Inflammatory macrophage treated with lipopolysaccharide for 4 hours (primary cell): ENCODE data around the gene MICALL2.

ENCODE experiments used
- DNase-seq: peaks from one replicate; pipeline ENCODE4 v3.0.0-alpha.2; 2020

The MICALL2 gene

GRCh38 chr7:1458683-1459511 lies at the start of gene MICALL2:
Gene MICALL2, minus strand, starts transcription at chr7:1459470. Its CDS starts 144 bp downstream, at chr7:1459326.
- DNase-seq, result peak; percentile 85

DNA sequence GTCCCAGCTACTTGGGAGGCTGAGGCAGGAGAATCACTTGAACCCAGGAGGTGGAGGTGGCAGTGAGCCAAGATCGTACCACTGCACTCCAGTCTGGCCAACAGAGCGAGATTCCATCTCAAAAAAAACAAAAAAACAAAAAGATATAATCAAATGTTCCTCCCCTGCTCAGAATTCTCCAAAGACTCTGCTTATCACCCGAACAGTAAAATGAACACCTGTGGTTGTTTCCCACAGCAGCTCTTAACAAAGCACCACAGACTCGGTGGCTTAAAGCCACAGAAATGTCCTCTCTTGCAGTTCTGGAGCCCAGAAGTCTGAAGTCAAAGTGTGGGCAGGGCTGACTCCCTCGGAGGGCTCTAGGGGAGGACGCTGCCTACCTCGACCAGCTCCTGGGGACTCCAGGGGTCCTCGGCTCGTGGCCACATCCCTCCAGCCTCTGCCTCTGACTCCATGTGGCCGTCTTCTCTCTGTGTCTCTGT lies 49.0 kb upstream of the MICALL2 start:
- DNase-seq, result no peak

- no peak for DNase-seq
These were observed 46.7 kb upstream of the MICALL2 start for GRCh38 chr7:1505731-1506550.

DNA sequence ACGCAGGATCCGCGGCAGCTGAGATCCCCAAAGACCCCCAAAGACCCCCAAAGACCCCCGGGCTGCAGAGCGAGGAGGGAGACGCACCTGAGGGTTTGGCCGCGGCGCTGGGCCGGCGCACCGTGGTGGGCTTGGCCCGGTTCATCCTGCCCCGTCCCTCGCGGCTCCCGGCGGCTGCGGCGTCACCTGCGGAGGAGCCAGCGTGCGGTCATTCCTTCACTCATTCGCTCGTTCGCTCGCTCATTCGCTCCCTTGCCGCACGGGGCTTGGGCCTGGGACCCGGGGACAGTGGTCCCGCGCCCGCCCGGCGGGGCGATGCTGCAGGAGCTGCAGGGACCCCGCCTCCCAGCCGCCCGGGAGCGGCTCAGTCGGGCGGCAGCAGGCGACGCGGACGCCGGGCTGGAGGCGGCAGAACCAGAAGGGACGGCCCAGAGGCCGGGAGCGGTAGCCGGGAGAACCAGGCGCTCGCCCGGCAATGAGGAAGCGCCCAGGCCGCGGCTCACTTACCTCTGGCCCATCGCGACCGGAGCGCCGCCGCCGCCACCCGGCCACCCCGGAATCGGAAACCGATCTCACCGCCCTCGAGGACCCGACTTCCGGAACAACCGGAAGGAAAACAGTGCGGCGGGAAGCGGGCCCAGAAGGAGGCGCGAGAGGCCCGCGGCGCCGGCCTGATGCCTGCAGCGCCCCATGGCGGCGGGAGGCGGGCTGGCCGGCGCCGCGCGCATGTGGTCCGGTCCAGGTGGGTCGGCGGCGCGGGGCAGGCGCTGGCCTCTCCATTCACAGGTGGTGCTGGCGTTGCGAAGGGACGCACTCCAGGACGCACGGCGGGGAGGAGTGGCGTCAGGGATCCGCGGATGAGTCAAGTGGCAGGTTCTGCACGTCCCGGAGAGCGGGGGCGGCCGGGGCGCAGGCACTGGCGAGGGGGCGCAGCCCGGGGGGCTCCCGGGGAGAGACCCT lies 44.8 kb upstream of the MICALL2 start, which contains the start of gene INTS1:
INTS1 (minus strand) TSS at position 574 of the 960 bp plus-strand sequence; CDS start at position 145, 429 bp downstream.
- DNase-seq, result peak; percentile 94

DNA sequence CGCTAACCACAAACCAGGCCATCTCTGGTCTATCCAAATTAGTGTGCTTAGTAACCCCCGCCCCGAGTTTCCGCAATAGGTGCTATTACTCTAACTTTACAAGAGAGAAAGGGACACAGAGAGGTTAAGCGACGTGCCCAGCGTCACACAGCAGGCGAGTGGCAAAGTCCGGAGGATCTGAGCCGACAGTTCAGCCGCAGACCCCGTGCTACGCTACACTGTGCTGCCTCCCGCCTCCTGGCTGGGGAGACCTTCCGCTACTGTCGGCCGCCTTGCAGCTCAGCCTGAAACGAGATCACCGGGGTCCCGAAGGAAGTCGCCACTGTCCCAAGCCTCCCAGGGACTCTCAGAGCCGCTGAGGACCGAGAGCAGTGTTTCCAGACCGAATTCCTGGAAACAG lies 44.1 kb upstream of the MICALL2 start:
- no peak for DNase-seq

GRCh38 chr7:1502845-1503244 lies 43.6 kb upstream of the MICALL2 start:
- no peak for DNase-seq

DNA sequence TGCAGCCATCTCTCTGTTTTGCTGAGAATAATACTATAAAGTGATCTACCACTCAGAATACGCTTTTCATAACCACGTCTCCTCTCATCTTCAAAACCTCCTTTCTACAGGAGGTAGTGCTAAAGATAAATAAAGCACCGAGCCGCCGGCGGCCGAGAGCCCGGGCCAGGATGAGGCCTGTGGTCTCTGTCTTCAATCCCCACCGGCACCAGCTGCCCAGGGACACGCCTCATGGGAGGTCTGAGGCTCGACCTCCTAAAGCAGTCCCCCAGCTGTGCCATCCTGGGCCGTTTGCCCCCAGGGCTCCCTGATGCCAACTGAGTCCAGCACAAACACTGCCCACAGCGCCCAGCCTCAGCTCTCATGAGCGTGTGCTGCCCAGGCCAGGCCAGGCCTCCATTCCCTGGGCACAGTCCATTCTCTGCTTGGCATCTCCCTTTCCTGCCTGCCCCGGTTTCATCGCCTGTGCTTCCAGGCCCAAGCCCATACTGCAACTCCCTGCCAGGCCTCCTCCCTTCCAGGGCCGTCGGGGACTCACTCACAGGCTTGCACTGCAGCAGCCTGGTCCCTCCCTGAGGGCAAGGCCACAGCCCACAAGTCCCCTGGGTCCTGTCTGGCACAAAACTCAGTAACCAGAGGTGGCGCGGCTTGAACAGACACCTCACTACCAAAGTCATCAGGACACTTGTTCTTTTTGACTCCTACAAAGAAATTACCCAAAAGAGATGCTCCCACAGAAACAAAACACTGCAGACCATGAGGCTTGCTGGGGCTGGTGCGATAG lies 42.4 kb upstream of the MICALL2 start:
- no peak for DNase-seq

DNA sequence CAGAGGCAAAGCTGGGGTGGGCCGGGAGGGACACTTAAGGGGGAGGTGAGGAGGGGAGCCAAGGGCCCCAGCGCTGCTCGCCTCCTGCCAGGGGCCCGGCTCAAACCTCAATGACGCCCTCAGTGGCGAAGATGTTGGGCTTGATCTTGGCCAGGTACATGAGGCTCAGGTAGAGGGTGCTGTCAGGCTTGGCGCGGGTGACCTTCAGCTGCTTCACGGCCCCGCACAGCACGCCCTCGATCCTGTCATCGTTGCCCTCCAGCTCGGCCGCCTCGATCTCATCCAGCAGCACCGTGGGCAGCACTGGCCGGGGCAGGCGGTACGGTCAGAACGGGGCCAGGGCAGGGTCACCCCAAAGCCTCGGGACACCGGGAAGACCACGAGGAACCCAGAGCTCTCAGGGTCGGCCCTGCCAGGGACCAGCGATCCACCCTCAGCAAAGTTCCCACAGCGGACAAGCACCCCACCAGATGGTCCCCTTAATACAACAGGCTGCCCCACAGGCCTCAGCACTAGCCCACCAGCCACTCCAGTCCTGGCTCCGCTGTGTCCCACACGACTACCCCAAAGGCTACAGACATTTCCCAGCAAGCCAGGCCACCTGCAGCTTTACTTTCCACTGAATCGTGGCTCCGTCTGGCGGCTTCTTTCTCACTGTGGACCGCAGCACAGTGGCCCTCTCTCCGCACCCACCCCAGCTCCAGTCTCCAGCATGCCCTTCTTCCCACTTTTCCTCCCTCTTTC lies 41.0 kb upstream of the MICALL2 start:
- DNase-seq, result no peak

GRCh38 chr7:1499367-1500029 lies 40.2 kb upstream of the MICALL2 start:
- no peak for DNase-seq

GRCh38 chr7:1498370-1499305 lies 39.4 kb upstream of the MICALL2 start:
- DNase-seq, result no peak

GRCh38 chr7:1497293-1497927 lies 38.1 kb upstream of the MICALL2 start:
- DNase-seq, result no peak

DNA sequence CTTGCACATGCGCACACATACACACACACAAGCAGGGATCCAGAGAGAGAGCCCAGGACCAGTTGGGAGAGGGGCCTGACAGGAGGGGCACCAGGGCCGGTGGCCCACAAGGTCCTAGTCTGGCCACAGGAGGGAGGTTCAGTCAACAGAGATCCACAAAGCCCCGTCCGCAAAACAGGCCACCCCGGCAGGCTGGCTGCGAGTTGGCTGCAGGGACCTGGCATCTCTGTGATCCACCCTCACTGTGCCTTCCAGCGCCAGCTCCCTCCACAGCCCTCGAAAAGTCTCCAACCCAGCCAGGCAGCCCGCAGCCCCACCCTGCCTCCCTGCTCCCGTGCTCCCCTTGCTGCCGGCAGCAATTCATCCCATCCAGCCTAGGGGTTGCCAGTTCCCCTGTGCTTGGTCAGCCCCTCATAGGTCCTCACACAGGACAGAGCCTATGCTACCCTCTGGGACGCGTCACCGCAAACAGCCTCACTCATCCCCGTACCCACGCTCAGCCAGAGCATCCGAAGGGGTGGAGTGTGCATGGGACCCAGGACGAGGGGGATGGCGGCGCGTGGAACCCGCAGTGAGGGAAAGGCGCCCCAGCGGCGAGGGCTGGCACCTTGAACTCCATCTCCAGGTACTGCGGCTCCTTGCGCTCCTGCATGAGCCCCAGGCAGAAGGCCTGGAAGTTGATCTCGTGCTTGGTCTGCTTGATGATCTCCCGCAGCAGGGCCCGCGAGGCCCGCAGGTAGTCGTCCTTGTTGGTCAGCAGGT lies 37.4 kb upstream of the MICALL2 start:
- no peak for DNase-seq

- DNase-seq, result no peak
These were observed 36.4 kb upstream of the MICALL2 start for GRCh38 chr7:1495564-1496242.

DNA sequence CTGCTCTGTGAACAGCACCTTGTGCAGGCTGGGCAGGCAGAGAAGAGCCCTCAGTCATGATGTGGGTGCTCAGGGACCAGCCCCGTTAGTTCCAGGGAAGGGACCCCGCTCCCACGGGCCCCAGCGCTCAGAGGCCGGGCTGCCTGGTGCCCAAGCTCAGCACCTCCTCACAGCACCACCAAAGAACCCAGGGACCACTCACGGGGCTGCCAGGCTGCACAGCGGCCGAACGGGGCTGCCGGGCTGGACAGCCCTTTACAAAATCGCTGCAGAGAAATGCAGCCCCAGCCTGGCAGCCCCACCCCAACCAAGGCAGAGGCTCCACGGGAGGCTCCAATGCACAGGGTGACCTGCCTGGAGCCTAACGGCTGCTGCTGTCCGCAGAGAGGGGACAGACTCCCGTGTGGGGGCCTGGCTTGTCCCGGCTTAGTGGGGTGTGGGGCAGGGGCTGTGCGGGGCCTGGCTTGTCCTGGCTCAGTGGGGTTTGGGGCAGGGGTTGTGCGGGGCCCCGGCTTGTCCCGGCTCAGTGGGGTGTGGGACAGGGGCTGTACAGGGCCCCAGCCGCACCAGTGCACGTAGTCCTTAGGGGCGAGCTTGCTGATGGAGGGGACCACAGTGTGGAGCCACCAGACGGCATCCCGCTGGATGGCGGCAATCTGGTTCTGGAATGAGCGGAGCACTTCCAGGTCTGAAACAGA lies 35.7 kb upstream of the MICALL2 start:
- DNase-seq, result no peak

DNA sequence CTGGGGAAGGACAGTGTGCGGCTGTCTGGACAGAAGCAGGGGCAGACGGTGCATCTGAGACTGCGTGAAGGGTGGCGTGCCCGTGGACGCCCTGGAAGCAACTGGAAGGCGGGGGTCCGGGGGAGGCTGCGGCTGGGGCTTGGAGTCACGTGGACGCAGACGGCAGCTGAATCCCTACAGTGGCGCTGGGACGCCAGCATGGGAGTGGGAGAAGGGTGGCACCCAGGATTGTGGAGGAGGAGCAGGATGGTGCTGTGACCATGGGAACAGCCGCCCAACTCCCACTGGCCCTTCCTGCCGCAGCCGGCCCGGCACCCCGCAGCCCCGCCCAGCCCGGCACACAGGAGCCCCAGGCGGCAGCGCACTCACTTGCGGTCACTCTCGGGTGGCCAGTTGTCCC lies 35.2 kb upstream of the MICALL2 start:
- DNase-seq, result no peak

DNA sequence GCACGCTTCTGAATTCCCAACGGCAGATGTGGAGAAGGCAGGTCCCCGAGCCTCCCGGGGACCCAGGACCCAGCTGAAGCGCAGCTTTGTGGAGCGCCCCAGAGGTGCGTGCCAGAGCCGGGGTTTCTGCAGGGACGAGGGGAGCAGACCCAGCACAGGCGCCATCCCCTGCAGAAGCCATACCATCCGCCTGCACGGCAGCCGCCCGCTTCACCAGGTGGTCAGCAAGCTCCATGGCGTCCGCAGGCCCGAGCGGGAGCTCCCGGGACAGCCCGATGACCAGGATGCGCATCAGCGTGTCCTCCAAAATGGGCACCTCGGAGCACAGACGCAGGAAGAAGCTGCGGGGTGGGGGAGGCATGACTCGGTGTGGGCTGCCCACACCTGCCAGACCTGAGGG lies 34.3 kb upstream of the MICALL2 start:
- no peak for DNase-seq

GRCh38 chr7:1493129-1493528 lies 33.9 kb upstream of the MICALL2 start:
- no peak for DNase-seq
